ENCODE data around the gene DMKN. TPM values are rescaled to one million over a fixed set of nuclear protein-coding genes. Genes with fewer than 3 reads are reported as not detected.
A peak's percentile ranks its signal among the peaks of the same experiment; 100 is the strongest.

DMKN gene
- total RNA-seq, 1 experiment from 2014 or later: 9.3 TPM

DNA sequence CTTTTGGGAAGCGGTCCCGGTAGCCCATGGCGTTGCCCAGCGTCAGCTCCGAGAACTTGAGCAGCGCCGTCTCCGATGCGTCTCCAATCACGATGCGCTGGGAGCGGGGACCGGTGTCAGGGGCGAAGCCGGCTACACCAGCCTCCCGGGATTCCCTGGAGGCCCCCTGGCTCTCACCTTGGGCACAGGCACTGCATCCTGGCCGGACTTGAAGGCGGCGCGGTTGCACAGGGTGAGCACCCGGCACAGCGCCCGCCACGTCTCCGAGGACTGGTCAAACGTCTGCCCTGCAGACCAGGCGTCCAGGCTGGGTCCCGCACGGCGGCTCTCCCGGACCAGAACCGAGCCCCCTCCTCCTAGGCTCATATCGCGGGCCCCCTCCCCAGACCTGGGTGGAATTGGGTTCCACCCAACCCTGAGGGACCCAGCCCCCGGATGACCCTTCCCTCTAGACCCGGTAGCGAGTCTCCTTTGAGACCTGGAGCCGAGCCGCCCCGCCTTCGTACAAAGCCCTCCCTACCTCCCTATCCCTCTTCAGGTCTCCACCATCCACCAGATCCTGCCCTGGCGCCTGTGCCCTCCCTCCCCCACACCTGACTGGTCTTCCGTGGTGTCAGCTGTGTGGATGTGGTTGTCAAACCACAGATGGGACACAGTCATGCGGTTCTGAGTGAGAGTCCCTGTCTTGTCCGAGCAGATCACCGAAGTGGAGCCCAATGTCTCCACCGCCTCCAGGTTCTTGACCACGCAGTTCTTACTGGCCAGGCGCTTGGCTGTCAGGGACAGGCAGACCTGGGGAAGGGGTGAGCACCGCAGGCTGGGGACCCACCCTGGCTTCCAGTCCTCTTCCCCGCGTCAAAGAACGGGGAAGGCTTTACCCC is 45.2 kb upstream of the DMKN start:
- Histone ChIP-seq H2AFZ (ENCODE audit: low read length) (no peak overlapping the region), H4K20me1 (ENCODE audit: insufficient read depth, low read depth, low read length) (no peaks in the 10 kb centered on the region), H3K27me3 (ENCODE audit: low read length) (no peaks in the 10 kb centered on the region), H3K9me2 (replicated peaks; ENCODE audit: insufficient read depth, low read length) (no peaks in the 10 kb centered on the region), H3K79me2 (ENCODE audit: low read length) (no peaks in the 10 kb centered on the region), H3K4me2 (ENCODE audit: low read depth, low read length, poor library complexity, severe bottlenecking) (no peak overlapping the region), H3K4me1 (ENCODE audit: low read length) (peaks cover 11% of the 10 kb centered on the region), H3K4me3 (ENCODE audit: low read length) (no peak overlapping the region; the same call in 1 of the 2 replicates), H3K9ac (ENCODE audit: low read length) (no peak overlapping the region), H3K9me3 (ENCODE audit: low read length) (no peaks in the 10 kb centered on the region), H3K27ac (ENCODE audit: low read length) (no peak overlapping the region), H3K36me3 (ENCODE audit: insufficient read depth, low read length) (no peaks in the 10 kb centered on the region)
- DNase-seq: no peak

DNA sequence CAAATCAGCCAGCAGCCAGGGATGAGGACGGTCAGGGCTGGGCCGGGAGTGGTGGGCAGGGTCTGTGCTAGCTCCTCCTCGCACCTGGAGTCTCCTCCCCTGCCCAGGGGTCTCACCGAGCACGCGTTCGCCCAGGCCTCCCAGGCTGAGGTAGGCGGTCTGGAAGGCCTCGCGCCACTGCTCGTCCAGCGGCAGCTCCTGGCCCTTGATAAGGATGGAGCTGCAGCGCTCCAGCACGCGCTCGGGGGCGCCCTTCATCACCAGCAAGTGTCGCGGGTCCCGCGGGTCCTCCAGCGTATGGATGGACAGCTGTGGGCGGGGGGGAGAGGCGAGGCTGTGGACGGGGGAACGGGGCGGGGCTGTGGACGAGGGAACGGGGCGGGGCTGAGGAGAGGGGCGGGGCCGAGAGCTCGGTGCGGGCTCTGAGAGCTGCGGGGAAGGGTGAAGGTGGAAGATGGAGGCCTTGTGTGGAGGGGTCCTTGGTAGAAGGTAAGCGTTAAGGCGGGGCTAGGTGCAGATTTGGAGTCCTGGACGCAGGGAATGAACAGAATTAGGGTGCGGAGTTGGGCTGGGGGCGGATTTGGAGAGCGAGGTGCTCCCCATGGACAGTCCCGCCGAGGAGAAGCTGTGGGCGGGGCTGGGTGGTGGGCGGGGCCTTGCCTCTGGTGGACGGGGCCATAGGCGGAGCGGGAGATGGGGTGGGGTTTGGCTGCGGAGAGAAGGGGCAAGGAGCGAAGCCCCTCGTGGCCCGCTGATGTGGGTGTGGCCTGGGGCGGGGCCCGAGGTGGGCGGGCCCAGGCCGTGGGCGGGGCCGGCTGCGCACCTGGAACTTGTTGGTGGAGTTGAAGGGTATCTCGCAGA is 44.3 kb upstream of the DMKN start:
- Histone ChIP-seq H3K9me3 (ENCODE audit: low read length) (no peaks in the 10 kb centered on the region), H3K9ac (ENCODE audit: low read length) (no peak overlapping the region), H3K79me2 (ENCODE audit: low read length) (no peaks in the 10 kb centered on the region), H3K4me3 (ENCODE audit: low read length) (no peak overlapping the region), H3K4me2 (ENCODE audit: low read depth, low read length, poor library complexity, severe bottlenecking) (no peak overlapping the region), H2AFZ (ENCODE audit: low read length) (no peak overlapping the region), H4K20me1 (ENCODE audit: insufficient read depth, low read depth, low read length) (no peaks in the 10 kb centered on the region), H3K27me3 (ENCODE audit: low read length) (no peaks in the 10 kb centered on the region), H3K4me1 (ENCODE audit: low read length) (peaks cover 11% of the 10 kb centered on the region), H3K9me2 (replicated peaks; ENCODE audit: insufficient read depth, low read length) (no peaks in the 10 kb centered on the region), H3K36me3 (ENCODE audit: insufficient read depth, low read length) (no peaks in the 10 kb centered on the region), H3K27ac (ENCODE audit: low read length) (no peak overlapping the region)
- DNase-seq: no peak

DNA sequence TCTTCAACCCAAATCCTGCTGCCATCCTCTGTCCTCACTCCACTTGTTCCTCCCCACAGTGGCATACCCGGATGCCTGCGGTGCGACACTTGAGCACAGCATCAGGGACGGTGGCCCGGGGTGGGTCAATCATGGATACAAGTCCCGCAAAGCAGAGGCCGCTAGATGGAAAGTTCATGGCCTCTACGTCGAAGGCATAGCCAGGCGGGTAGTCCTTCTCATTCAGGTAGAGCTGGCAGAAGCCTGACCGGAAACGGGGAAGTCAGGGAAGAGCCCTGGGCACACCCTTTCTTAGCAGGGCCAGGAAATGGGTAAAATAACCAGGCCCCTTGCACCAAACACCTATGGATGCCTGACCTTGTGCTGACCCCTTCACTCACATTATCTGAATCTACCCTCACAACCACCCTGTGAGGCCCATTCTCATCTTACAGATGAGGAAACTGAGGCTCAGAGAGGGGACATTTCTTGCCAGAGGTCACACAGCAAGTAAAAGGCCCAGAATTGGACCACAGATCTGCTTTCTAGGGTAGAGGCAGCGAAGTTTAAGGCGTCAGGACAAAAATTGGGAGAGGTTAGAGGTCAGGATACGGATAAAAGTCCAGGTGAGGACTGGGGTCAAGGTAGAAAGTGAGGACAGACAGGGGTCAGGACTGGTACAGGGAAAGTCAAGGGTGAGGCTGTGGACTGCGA is 43.5 kb upstream of the DMKN start:
- H3K27me3 ChIP-seq (ENCODE audit: low read length): no peaks in the 10 kb centered on the region
- H3K79me2 ChIP-seq (ENCODE audit: low read length): no peaks in the 10 kb centered on the region
- H4K20me1 ChIP-seq (ENCODE audit: insufficient read depth, low read depth, low read length): no peaks in the 10 kb centered on the region
- no peak overlapping the region for H3K9ac ChIP-seq (ENCODE audit: low read length)
- H3K27ac ChIP-seq (ENCODE audit: low read length): no peak overlapping the region
- no peak overlapping the region for H3K4me3 ChIP-seq (ENCODE audit: low read length)
- no peaks in the 10 kb centered on the region for H3K36me3 ChIP-seq (ENCODE audit: insufficient read depth, low read length)
- no peak for DNase-seq
- H3K9me3 ChIP-seq (ENCODE audit: low read length): no peaks in the 10 kb centered on the region
- no peak overlapping the region for H3K4me2 ChIP-seq (ENCODE audit: low read depth, low read length, poor library complexity, severe bottlenecking)
- H3K4me1 ChIP-seq (ENCODE audit: low read length): peaks cover 11% of the 10 kb centered on the region
- no peaks in the 10 kb centered on the region for H3K9me2 ChIP-seq (replicated peaks; ENCODE audit: insufficient read depth, low read length)
- no peak overlapping the region for H2AFZ ChIP-seq (ENCODE audit: low read length)

DNA sequence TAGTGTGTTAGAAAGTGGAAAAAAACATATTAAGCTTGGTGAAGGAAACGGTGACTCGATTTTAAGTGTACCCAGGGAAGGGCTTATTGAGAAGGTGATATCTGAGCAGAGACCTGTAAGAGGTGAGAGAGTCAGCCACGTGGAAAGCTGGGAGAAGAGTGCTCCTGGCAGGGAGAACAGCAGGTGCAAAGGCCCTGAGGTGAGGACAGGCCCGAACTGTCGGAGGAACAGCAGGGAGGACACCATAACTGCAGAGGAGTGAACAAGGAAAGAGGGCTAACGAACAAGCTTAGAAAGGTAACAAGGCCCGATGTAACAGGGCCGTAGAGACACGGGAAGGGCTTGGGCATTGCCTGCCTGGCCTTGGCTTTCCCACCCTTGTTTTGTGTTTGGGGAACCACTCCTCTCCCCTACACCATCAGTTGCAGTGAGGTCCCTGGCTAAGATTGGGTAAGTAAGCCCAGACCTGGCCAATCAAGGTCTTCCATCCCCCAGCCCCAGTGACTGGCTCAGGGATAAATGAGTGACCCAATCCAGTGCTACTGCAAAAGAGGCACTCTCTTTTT is 42.7 kb upstream of the DMKN start:
- Histone ChIP-seq H3K36me3 (ENCODE audit: insufficient read depth, low read length) (no peaks in the 10 kb centered on the region), H3K79me2 (ENCODE audit: low read length) (no peaks in the 10 kb centered on the region), H3K9ac (ENCODE audit: low read length) (no peak overlapping the region), H3K4me3 (ENCODE audit: low read length) (no peak overlapping the region), H2AFZ (ENCODE audit: low read length) (no peak overlapping the region), H4K20me1 (ENCODE audit: insufficient read depth, low read depth, low read length) (no peaks in the 10 kb centered on the region), H3K27ac (ENCODE audit: low read length) (no peak overlapping the region), H3K4me2 (ENCODE audit: low read depth, low read length, poor library complexity, severe bottlenecking) (no peak overlapping the region), H3K9me3 (ENCODE audit: low read length) (no peaks in the 10 kb centered on the region), H3K4me1 (ENCODE audit: low read length) (peaks cover 11% of the 10 kb centered on the region), H3K9me2 (replicated peaks; ENCODE audit: insufficient read depth, low read length) (no peaks in the 10 kb centered on the region), H3K27me3 (ENCODE audit: low read length) (no peaks in the 10 kb centered on the region)
- no peak for DNase-seq

DNA sequence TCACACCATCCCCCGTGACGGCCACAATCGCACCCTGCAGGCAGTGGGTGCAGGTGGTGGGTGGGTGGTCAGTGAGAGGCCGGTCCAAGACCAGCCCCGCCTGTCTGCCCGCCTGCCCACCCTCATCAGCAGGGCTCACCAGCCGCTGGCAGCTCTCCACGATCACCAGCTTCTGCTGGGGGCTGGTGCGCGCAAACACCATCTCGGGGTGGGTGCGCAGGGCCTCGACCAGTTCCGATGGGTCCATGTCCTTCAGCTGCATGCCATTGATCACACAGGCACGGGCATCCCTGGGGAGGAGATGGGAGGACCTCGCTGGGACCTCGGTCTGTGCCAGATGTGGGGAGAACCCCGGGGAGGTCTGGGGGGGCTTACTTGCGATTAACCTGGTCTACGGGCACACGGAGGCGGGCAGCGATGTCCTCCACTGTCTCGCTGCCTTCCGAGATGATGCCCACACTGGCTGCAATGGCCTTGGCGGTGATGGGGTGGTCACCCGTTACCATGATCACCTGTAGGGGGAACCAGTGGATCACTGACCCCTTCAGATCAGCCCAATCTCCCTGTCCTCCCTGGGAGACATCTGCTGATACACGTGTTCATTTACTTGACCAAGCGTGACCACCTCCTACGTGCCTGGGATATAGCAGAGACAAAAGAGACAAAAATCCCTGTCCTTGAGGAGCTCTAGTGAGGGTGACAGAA is 42.0 kb upstream of the DMKN start:
- Histone ChIP-seq H3K79me2 (ENCODE audit: low read length) (no peaks in the 10 kb centered on the region), H2AFZ (ENCODE audit: low read length) (no peak overlapping the region), H3K4me3 (ENCODE audit: low read length) (no peak overlapping the region), H3K4me2 (ENCODE audit: low read depth, low read length, poor library complexity, severe bottlenecking) (no peak overlapping the region), H3K27me3 (ENCODE audit: low read length) (no peaks in the 10 kb centered on the region), H3K27ac (ENCODE audit: low read length) (no peak overlapping the region), H4K20me1 (ENCODE audit: insufficient read depth, low read depth, low read length) (no peaks in the 10 kb centered on the region), H3K9me3 (ENCODE audit: low read length) (no peaks in the 10 kb centered on the region), H3K36me3 (ENCODE audit: insufficient read depth, low read length) (no peaks in the 10 kb centered on the region), H3K4me1 (ENCODE audit: low read length) (peaks cover 11% of the 10 kb centered on the region), H3K9ac (ENCODE audit: low read length) (no peak overlapping the region), H3K9me2 (replicated peaks; ENCODE audit: insufficient read depth, low read length) (no peaks in the 10 kb centered on the region)
- DNase-seq: peak; percentile 67

DNA sequence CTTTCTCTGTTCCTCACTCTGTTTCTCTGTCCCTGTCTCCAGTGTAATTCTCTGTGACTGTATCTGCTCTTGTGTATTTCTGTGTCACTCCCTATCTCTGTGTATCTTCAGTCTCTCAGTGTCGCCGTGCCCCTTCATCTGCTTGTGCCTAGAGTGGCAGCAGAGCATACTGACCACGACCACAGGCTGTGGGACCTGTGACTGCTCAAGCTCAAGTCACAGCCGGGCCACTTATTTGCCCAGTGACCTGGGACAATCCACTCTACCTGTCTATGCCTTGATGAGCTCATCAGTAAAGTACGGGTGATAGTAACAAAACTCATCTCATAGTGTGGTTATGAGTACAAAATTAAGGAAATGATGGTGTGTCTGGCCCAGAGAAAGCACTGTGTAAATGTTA is 40.6 kb upstream of the DMKN start:
- Histone ChIP-seq H4K20me1 (ENCODE audit: insufficient read depth, low read depth, low read length) (0 out of 2 replicates have a peak, but pooled peaks cover 5% of the 10 kb centered on the region), H3K9ac (ENCODE audit: low read length) (no peak overlapping the region), H3K27ac (ENCODE audit: low read length) (no peak overlapping the region), H2AFZ (ENCODE audit: low read length) (no peak overlapping the region), H3K4me2 (ENCODE audit: low read depth, low read length, poor library complexity, severe bottlenecking) (no peak overlapping the region), H3K27me3 (ENCODE audit: low read length) (no peaks in the 10 kb centered on the region), H3K4me3 (ENCODE audit: low read length) (no peak overlapping the region), H3K9me2 (replicated peaks; ENCODE audit: insufficient read depth, low read length) (no peaks in the 10 kb centered on the region), H3K4me1 (ENCODE audit: low read length) (peaks cover 4% of the 10 kb centered on the region), H3K79me2 (ENCODE audit: low read length) (no peaks in the 10 kb centered on the region), H3K36me3 (ENCODE audit: insufficient read depth, low read length) (no peaks in the 10 kb centered on the region), H3K9me3 (ENCODE audit: low read length) (no peaks in the 10 kb centered on the region)
- DNase-seq: no peak

DNA sequence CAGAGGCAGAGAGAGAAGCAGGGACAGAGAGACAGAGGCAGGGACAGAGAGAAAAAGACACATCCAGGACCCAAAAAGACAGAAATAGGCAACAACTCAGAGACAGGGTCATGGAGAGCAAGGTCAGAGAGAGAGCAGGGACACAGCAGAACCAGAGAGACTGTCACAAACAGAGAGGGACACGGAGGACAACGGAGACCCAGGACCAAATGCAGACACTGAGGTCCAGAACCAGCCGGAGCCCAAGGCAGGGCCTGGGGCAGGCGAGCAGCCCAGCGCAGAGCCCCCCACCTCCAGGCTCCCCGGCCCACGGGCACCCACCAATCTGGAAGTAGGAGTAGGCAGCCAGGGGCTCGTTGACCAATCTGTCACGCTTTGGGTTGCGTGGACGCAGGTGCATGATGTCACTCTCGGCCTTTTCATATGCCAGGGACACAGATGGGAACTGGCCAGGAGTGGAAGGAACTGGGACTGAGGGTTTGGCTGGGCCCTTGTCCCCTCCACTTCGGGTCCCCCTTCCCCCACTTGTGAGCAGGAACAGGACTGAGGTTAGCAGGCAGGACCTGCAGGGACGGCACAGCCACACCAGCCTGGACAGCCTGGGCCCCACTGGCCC is 40.0 kb upstream of the DMKN start:
- no peaks in the 10 kb centered on the region for H3K9me3 ChIP-seq (ENCODE audit: low read length)
- no peak overlapping the region for H3K4me3 ChIP-seq (ENCODE audit: low read length)
- no peaks in the 10 kb centered on the region for H3K36me3 ChIP-seq (ENCODE audit: insufficient read depth, low read length)
- H3K9ac ChIP-seq (ENCODE audit: low read length): no peak overlapping the region
- no peaks in the 10 kb centered on the region for H3K4me1 ChIP-seq (ENCODE audit: low read length)
- no peaks in the 10 kb centered on the region for H3K27me3 ChIP-seq (ENCODE audit: low read length)
- no peak for DNase-seq
- H3K9me2 ChIP-seq (replicated peaks; ENCODE audit: insufficient read depth, low read length): no peaks in the 10 kb centered on the region
- H3K27ac ChIP-seq (ENCODE audit: low read length): no peak overlapping the region
- no peak overlapping the region for H2AFZ ChIP-seq (ENCODE audit: low read length)
- no peaks in the 10 kb centered on the region for H3K79me2 ChIP-seq (ENCODE audit: low read length)
- H3K4me2 ChIP-seq (ENCODE audit: low read depth, low read length, poor library complexity, severe bottlenecking): no peak overlapping the region
- H4K20me1 ChIP-seq (ENCODE audit: insufficient read depth, low read depth, low read length): 0 out of 2 replicates have a peak, but pooled peaks cover 5% of the 10 kb centered on the region

Measured in Karpas-422 (cell line).